Mesodermal cell (in vitro differentiated cells): ENCODE results near the gene FLNC.

Source experiments
- H3K27ac ChIP-seq: 2 replicates; pipeline ENCODE4 v1.7.0; 2013; ENCODE audit warnings: mild to moderate bottlenecking, low read depth, low read length, moderate library complexity; ENCODE audit not compliant: severe bottlenecking
- H3K36me3 ChIP-seq: 2 replicates; pipeline ENCODE4 v1.7.1; 2013; ENCODE audit warnings: mild to moderate bottlenecking, low read length, moderate library complexity; ENCODE audit not compliant: control insufficient read depth, insufficient read depth
- H3K4me1 ChIP-seq: one replicate; pipeline ENCODE4 v1.7.1; 2013; ENCODE audit warnings: mild to moderate bottlenecking, low read length; ENCODE audit not compliant: insufficient read depth, control insufficient read depth, poor library complexity, severe bottlenecking
- H3K4me3 ChIP-seq: 2 replicates; pipeline ENCODE4 v1.7.0; 2013; ENCODE audit warnings: low read length, control low read depth, mild to moderate bottlenecking; ENCODE audit not compliant: insufficient read depth, poor library complexity, severe bottlenecking; ENCODE audit errors: extremely low read depth
- H3K9me3 ChIP-seq: 2 replicates; pipeline ENCODE4 v1.7.1; 2013; ENCODE audit warnings: mild to moderate bottlenecking, low read length, moderate library complexity; ENCODE audit not compliant: control insufficient read depth
- WGBS, 2 experiments: methylation state at CpG; one replicate each; pipeline ENCODE4 v1.1.5; 2013; ENCODE audit warnings: missing lambda C conversion rate in 2 of 2; ENCODE audit not compliant: insufficient coverage in 2 of 2; 5-methylcytosine and 5-hydroxymethylcytosine counted together

Gene FLNC

DNA sequence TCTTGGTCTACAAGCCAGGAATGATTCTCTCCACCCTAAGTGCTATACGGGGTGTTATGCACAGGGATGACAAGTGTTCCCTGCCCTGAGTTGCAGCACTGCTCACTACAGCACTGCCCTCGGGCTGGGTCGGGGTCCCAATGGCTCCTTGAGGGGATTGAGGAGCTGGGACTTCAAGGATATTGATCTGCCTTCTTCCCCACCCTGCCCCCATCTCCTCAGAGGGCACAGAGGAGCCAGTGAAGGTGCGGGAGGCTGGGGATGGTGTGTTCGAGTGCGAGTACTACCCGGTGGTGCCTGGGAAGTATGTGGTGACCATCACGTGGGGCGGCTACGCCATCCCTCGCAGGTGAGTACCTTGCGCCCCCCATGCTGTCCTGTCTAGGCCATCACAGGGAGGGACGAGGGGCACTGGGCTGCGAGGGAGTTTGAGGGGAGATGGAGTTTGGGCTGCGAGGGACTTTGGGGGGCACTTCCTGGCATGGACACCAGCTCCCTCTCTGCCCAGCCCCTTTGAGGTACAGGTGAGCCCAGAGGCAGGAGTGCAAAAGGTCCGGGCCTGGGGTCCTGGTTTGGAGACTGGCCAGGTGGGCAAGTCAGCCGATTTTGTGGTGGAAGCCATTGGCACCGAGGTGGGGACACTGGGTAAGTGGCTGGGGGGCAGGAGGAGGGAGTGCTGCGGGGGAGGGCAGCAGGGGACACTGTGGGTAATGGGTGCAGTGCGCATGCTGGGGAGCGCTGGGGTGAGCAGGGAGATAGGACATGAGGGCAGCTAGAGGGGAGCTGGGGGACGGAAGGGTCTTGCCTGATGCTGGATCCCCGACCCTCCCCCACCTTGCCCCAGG lies 10.3 kb downstream of the FLNC start:
- no peaks in the 10 kb centered on the region for H3K4me1 ChIP-seq
- H3K9me3 ChIP-seq: no peaks in the 10 kb centered on the region
- WGBS, 2 experiments: 95 to 98% methylated on average over 12 to 21 of the region's 23 CpGs
- no peak overlapping the region for H3K4me3 ChIP-seq
- H3K36me3 ChIP-seq: peaks cover 99% of the 10 kb centered on the region
- no peak overlapping the region for H3K27ac ChIP-seq

- Histone ChIP-seq H3K4me1 (no peaks in the 10 kb centered on the region), H3K27ac (no peak overlapping the region), H3K36me3 (peaks cover 99% of the 10 kb centered on the region), H3K9me3 (no peaks in the 10 kb centered on the region), H3K4me3 (no peak overlapping the region)
- WGBS, 2 experiments: 92 to 98% methylated on average over 16 to 17 of the region's 17 CpGs
Observed at GRCh38 chr7:128841171-128841690, 11.0 kb downstream of the FLNC start.

- WGBS, 2 experiments: 86 to 87% methylated on average over 19 to 31 of the region's 35 CpGs
- no peak overlapping the region for H3K27ac ChIP-seq
- no peaks in the 10 kb centered on the region for H3K9me3 ChIP-seq
- H3K4me3 ChIP-seq: no peak overlapping the region
- H3K36me3 ChIP-seq: peaks cover 99% of the 10 kb centered on the region
- H3K4me1 ChIP-seq: no peaks in the 10 kb centered on the region
Observed at GRCh38 chr7:128841921-128842673, 11.9 kb downstream of the FLNC start.

DNA sequence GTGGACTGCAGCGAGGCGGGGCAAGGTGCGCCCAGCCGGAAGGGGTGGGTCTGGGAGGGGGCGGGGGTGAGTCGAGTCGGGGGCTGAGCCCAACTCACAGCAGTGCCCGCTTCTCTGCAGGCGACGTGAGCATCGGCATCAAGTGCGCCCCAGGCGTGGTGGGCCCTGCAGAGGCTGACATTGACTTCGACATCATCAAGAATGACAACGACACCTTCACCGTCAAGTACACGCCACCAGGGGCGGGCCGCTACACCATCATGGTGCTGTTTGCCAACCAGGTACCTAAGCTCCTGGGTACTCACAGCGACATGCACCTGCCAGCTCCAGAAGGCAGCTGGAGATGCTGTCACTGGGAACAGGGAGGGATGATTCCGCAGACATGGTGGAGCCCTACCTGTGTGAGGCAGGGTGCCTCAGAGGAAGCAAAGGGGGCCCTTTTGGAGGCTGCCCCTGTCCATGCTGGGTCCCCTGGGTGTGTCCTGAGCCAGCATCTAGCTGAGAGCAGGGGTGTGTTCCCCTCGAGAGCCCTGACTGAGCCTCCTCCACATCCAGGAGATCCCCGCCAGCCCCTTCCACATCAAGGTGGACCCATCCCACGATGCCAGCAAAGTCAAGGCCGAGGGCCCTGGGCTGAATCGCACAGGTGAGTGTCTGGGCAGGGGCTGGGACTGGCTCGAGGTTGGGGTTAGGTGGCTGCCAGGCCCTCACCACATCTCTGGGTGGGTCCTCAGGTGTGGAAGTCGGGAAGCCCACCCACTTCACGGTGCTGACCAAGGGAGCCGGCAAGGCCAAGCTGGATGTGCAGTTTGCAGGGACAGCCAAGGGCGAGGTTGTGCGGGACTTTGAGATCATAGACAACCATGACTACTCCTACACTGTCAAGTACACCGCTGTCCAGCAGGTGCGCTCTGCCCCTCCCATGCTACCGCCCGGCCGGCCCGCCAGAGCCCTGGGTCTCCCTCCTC lies 12.8 kb downstream of the FLNC start:
- peaks cover 99% of the 10 kb centered on the region for H3K36me3 ChIP-seq
- H3K9me3 ChIP-seq: no peaks in the 10 kb centered on the region
- H3K4me3 ChIP-seq: no peak overlapping the region
- H3K4me1 ChIP-seq: no peaks in the 10 kb centered on the region
- no peak overlapping the region for H3K27ac ChIP-seq
- WGBS, 2 experiments: 96 to 98% methylated on average over 32 to 34 of the region's 38 CpGs

GRCh38 chr7:128843938-128844621 lies 13.9 kb downstream of the FLNC start:
- Histone ChIP-seq H3K4me1 (no peaks in the 10 kb centered on the region), H3K9me3 (no peaks in the 10 kb centered on the region), H3K27ac (no peak overlapping the region), H3K36me3 (peaks cover 99% of the 10 kb centered on the region), H3K4me3 (no peak overlapping the region)
- WGBS, 2 experiments: 97 to 98% methylated on average over 12 to 16 of the region's 17 CpGs

- Histone ChIP-seq H3K4me3 (no peak overlapping the region), H3K36me3 (peaks cover 99% of the 10 kb centered on the region), H3K27ac (no peak overlapping the region), H3K9me3 (no peaks in the 10 kb centered on the region), H3K4me1 (no peaks in the 10 kb centered on the region)
- 96 to 98% methylated on average over 24 to 25 of the region's 25 CpGs for WGBS, 2 experiments
Observed at GRCh38 chr7:128844777-128845311, 14.6 kb downstream of the FLNC start.

DNA sequence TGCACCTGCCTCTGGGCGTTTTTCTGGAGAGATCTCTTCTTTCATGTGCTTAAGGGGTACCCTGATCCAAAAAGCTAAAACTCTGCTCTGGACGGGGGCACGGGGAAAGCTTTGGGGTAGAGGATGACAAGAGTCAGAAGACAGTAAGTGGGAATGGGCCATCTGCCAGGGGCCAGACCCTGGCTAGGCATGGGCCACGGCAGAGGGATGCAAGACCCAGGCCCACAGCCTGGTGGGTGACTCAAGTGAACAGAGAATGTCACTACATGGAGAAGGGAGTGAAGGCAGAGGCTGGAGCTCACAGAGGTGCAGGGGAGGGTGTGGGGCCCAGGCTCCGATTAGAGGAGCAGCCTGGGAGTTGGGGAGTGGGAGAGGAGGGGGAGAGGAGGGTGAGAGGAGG lies 15.3 kb downstream of the FLNC start:
- Histone ChIP-seq H3K27ac (no peak overlapping the region), H3K4me3 (no peak overlapping the region), H3K9me3 (no peaks in the 10 kb centered on the region), H3K36me3 (peaks cover 99% of the 10 kb centered on the region), H3K4me1 (no peaks in the 10 kb centered on the region)
- 94 to 95% methylated on average over 5 of the region's 5 CpGs for WGBS, 2 experiments

GRCh38 chr7:128845987-128846386 lies 15.8 kb downstream of the FLNC start:
- no peaks in the 10 kb centered on the region for H3K9me3 ChIP-seq
- no peak overlapping the region for H3K4me3 ChIP-seq
- no peaks in the 10 kb centered on the region for H3K4me1 ChIP-seq
- whole genome bisulfite sequencing, 2 experiments: 97 to 98% methylated on average over 19 of the region's 19 CpGs
- H3K36me3 ChIP-seq: peaks cover 99% of the 10 kb centered on the region
- no peak overlapping the region for H3K27ac ChIP-seq

- no peak overlapping the region for H3K27ac ChIP-seq
- H3K4me3 ChIP-seq: no peak overlapping the region
- no peaks in the 10 kb centered on the region for H3K4me1 ChIP-seq
- no peaks in the 10 kb centered on the region for H3K9me3 ChIP-seq
- H3K36me3 ChIP-seq: peaks cover 99% of the 10 kb centered on the region
- WGBS, 2 experiments: 89 to 100% methylated on average over 7 of the region's 14 CpGs
Observed at GRCh38 chr7:128846781-128847444, 16.7 kb downstream of the FLNC start.
